GM12873 (cell line): ENCODE data around the gene CLDN3.

Experiments used
- TF ChIP-seq, protein P1 (sequence below): IDR thresholded peaks from 2 replicates; pipeline ENCODE4 v1.5.1; 2012; ENCODE audit warnings: low read depth, mild to moderate bottlenecking, moderate library complexity, low read length, control low read depth; ENCODE audit not compliant: insufficient read depth; ENCODE audit errors: missing control alignments

Gene CLDN3

GRCh38 chr7:73761854-73762658 lies 8.0 kb downstream of the CLDN3 start:
- TF ChIP-seq, protein P1, sequence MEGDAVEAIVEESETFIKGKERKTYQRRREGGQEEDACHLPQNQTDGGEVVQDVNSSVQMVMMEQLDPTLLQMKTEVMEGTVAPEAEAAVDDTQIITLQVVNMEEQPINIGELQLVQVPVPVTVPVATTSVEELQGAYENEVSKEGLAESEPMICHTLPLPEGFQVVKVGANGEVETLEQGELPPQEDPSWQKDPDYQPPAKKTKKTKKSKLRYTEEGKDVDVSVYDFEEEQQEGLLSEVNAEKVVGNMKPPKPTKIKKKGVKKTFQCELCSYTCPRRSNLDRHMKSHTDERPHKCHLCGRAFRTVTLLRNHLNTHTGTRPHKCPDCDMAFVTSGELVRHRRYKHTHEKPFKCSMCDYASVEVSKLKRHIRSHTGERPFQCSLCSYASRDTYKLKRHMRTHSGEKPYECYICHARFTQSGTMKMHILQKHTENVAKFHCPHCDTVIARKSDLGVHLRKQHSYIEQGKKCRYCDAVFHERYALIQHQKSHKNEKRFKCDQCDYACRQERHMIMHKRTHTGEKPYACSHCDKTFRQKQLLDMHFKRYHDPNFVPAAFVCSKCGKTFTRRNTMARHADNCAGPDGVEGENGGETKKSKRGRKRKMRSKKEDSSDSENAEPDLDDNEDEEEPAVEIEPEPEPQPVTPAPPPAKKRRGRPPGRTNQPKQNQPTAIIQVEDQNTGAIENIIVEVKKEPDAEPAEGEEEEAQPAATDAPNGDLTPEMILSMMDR = no peak

GRCh38 chr7:73758581-73759138 lies 11.4 kb downstream of the CLDN3 start:
- TF ChIP-seq, protein P1 = no peak

DNA sequence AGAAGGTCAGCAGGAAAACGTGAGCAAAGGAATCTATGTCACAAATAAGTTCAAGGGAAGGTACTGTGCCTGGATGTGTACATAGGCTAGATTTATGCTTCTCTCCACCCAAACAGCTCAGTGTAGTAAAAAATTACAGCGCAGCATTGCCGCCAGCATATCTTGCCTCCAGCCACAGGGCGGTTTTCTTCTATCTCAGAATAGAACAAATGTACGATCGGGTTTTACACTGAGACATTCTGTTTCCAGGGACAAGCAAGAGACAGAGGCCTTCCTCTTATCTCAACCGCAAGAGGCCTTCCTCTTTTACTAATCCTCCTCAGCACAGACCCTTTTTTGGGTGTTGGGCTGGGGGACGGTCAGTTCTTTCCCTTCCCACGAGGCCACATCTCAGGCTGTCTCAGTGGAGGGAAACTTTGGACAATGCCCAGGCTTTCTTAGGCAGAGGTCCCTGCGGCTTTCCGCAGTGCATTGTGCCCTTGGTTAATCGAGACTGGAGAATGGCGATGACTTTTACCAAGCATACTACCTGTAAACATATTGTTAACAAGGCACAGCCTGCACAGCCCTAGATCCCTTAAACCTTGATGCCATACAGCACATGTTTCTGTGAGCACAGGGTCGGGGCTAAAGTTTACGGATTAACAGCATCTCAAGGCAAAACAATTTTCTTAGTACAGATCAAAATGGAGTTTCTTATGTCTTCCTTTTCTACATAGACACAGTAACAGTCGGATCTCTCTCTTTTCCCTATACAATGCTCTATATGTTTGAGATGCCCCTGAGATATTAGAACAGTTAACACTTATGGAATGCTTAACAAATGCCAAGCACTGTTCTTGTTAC lies 19.9 kb downstream of the CLDN3 start:
- TF ChIP-seq, protein P1 = no peak

DNA sequence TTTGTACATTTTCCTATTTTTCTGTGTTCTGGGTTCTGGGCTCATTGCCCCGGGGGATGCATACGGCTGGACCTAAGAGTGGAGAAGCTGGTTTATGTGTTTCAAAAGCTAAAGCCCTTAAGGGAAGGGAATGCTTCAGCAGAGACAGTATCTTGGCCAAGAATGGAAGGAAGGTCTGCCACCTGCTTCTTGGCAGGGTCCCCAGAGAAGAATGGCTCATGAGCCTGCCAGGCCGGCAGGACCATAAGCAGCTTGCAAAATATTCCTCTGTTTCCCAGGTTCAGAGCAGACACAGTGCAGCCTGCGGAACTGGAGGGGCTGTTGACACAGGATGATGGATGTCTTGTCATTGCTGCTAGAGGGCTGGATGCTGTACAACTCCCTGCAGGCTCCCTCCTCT lies 23.7 kb downstream of the CLDN3 start:
- TF ChIP-seq, protein P1 = no peak

DNA sequence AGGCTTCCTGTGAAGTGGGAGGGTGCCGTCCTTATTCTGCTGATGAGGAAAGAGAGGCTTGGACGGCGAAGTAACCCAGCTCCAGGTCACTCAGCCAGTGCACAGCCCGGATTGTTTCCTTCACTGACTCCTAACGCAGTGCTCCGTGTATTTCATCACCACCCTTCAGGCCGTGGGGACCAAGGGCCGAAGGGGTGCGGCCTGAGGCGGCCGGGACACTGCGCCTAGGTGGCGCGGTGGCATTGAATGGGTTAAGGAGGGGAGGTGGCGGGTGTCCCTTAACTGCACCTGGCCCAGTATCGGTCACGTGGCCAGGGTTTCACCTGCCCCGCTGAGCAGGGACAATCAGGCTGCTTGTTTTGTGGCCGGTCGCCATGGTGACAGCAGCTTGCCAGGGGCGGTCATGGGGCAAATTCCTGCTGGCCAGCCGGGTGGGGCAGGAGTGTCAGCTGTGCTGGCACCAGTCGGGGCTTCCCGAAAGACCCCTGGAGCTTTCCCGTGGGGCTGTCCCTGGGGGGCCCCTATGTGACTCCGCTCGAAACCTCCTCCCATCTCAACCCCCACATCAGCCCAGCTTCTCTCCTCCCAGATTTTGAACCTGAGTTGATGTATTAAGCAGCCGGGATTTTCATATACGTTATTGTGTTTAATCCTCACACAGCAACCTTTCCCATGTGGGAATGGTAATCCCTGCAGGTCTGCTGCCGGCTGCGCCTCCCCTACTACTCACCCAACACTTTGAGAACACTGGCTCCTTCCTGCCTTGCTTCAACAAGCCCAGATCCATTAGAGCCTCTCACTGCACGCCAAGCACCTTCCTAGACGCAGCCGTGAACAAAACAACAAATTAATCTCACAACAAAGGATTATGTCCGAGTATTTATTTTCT lies 27.1 kb downstream of the CLDN3 start:
- TF ChIP-seq, protein P1 = no peak

DNA sequence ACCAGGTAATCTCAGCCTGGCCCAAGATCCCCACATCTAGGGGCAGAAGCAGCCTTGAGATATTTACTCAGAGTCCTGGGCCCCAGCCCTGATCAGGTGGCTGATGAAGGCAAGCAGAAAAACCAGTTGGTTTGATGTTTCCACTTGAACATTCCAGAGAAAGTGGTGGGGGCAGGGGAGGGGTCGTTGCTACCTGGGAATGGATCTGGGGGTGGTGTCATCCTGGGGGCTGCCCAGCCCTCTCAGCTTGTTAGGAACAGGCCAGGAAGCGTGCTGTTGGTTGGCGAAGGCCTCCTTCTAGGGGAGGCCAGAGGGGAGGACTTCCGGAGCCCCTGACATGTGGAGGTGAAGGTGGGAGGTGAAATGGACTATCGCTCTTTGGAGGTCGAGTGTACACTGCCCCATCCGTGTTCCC lies 27.7 kb downstream of the CLDN3 start:
- TF ChIP-seq, protein P1 = no peak

DNA sequence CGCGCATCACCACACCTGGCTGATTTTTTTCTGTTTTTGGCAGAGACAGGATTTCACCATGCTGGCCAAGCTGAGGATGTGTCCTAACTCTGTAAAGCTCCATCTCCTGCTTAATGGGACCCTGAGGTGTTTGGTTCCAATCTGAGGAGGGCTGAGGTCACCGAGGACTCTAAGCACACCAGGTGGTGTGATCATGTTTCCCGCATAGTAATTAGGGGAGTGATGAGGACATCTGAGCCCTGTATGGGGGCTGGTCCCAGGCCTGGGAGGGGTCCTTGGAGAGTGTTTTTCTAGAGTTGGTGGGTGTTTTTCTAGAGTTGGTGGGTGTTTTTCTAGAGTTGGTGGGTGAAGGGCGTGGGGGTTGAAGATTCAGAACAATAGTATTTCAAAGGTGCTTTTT lies 28.5 kb downstream of the CLDN3 start:
- TF ChIP-seq, protein P1 = no peak
